Astrocyte of the spinal cord (primary cell): ENCODE measurements around the gene ACSL5.

Experiments
- DNase-seq: peaks from one replicate; pipeline ENCODE4 v3.0.0; 2011; ENCODE audit warnings: low read depth, low spot score
- H3K4me3 ChIP-seq: 2 replicates; pipeline ENCODE4 v1.5.1; 2011; ENCODE audit warnings: low read depth, mild to moderate bottlenecking, low read length, moderate library complexity
- CTCF ChIP-seq: IDR thresholded peaks from 2 replicates; pipeline ENCODE4 v1.5.1; 2012; ENCODE audit warnings: low read depth, mild to moderate bottlenecking, low read length, inconsistent platforms
- in situ Hi-C: cut with HindIII; loops from 2 replicates; pipeline ENCODE4 v1.10.0; 2017; ENCODE audit warnings: low sequenced_read_pairs

The ACSL5 gene

GRCh38 chr10:112348759-112349158, 25.2 kb upstream of the ACSL5 start:
- H3K4me3 ChIP-seq = no peak overlapping the region
- no peak for DNase-seq
- no peak for TF ChIP-seq CTCF
- in situ Hi-C loops = no loop called here

DNA sequence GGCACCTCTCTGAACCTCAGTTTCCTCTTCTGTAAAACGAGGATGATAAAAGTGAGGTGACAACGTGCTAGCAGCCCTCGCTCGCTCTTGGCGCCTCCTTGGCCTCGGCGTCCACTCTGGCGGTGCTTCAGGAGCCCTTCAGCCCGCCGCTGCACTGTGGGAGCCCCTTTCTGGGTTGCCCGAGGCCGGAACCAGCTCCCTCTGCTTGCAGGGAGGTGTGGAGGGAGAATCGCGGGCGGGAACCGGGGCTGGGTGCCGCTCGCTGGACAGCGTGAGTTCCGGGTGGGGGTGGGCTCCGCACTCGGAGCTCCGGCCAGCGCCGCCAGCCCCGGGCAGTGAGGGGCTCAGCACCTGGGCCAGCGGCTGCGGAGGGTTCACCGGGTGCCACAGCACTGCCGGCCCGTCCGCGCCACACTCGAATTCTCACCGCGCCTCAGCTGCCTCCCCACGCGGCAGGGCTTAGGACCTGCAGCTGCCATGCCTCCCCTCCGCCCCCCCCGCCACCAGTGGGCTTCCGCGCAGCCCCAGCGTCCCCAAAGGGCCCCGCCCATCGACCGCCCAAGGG, 24.3 kb upstream of the ACSL5 start:
- H3K4me3 ChIP-seq = no peak overlapping the region
- DNase-seq = no peak
- in situ Hi-C loops = no loop called here
- no peak for TF ChIP-seq CTCF

DNA sequence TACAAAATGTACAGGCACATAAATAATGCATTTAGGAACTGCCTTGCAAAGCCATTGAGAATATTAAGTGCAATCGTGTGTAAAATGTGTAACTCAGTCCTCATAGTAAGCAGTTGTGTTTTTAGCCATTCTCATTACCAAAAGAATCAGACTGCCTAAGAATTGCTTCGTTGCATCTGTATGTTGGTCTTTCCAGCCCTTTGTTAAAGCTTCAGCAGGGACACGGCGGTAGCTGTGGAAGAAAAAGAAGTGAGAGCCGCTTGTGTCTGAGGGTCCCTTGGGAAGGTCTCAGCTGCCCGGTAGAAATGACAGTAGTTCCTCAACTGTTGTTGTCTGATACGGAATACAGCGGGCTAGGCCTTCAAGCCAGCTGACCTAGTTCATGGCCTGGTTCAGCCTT, 22.8 kb upstream of the ACSL5 start:
- no peak overlapping the region for H3K4me3 ChIP-seq
- no peak for TF ChIP-seq CTCF
- in situ Hi-C loops = no loop called here
- DNase-seq = no peak

DNA sequence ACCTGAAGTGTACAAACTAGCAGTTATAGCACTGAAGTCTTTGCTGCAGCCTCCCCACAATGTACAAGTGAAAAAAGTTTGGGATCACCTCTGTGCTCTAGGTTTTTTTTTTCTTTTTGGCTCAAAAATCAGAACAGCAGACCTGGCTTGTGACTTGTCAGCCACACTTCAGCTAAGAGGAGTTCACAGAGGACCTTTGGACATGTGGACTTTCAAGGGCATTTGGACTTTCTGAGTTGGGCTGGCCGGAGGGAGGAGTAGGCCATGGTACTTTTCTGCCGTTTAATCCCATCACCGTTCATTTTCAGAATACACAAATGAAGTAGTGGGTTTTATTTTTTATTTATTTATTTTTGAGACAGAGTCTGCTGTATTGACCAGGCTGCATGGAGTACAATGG, 21.9 kb upstream of the ACSL5 start:
- no peak for DNase-seq
- H3K4me3 ChIP-seq = no peak overlapping the region
- TF ChIP-seq CTCF = no peak
- in situ Hi-C loops = no loop called here

DNA sequence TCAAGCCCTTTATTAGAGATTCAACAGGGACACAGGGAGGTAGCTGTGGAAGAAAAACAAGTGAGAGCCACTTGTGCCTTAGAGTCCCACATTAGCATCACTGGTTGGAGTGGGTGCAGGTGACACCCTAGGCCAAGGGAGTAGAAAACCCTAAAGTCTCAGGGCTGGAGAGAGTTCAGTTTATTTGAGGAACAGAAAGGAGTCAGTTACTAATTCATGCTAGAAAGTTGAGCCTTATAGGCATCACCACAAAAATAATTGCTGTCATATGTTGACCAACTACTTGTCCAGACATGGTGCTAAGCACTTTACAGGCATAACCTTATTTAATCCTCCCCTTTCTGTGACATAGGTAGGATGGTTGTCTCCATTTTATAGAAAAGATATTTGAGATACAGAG, 20.9 kb upstream of the ACSL5 start:
- in situ Hi-C loops = no loop called here
- no peak overlapping the region for H3K4me3 ChIP-seq
- no peak for DNase-seq
- TF ChIP-seq CTCF = no peak

DNA sequence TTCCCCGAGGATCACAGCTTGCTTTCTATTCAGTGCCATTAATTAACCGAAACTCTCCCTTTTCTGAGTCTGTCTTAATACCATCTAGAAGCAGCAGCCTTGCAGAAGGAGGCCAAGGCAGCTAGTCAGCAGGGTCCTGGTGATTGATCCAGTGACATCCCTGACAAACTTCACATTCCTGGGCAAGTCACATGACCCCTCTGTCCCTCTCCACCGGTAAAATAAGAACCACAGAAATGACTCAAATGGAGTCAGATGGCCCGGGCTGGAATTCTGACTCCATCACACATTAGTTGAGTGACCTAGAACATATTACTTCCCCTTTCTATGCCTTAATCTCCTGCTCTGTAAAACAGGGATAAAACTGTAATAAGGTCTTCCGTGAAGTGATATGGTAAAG, 17.2 kb upstream of the ACSL5 start:
- TF ChIP-seq CTCF = no peak
- no peak for DNase-seq
- no peak overlapping the region for H3K4me3 ChIP-seq
- in situ Hi-C loops = no loop called here
